ENCODE measurements around the gene GGA3.
"Not testable (repeated sequence)": the region's sequence is repeated elsewhere in the genome, so short reads cannot be mapped to it uniquely, and the experiment has no call there.

The GGA3 gene, protein sequence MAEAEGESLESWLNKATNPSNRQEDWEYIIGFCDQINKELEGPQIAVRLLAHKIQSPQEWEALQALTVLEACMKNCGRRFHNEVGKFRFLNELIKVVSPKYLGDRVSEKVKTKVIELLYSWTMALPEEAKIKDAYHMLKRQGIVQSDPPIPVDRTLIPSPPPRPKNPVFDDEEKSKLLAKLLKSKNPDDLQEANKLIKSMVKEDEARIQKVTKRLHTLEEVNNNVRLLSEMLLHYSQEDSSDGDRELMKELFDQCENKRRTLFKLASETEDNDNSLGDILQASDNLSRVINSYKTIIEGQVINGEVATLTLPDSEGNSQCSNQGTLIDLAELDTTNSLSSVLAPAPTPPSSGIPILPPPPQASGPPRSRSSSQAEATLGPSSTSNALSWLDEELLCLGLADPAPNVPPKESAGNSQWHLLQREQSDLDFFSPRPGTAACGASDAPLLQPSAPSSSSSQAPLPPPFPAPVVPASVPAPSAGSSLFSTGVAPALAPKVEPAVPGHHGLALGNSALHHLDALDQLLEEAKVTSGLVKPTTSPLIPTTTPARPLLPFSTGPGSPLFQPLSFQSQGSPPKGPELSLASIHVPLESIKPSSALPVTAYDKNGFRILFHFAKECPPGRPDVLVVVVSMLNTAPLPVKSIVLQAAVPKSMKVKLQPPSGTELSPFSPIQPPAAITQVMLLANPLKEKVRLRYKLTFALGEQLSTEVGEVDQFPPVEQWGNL

DNA sequence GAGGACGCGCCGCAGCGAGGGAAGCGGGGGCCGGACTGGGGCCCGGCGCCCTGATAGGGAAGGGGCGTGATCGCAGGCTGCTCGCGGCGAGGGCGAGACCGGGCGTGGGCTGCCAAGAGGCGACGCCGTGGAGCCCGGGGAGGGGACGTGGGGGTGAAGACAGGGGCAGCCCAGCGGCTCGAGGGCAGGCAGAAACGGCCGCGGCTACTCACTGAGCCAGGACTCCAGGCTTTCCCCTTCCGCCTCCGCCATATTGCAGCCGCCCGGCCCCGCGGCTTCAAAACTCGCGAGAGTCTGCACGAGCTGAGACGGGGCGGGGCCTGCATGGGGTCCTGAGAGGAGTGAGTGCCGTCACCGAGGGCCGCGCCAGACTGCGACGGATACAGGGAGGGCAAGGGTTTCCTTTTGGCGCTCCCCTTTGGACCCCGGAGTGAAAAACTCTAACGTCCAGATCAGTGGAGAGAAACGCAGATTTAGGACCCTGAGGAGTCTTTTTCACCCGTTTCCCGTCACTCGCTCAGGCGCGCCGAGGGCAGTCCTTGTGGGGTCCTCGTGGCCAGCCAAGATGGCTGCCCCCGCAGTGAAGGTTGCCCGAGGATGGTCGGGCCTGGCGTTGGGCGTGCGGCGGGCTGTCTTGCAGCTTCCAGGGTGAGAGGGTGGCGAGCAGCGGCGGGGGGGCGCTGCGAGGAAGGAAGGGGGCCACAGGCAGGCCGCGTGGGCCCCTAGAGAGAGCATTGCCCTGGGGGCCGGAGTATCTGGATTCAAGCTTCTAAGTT, at the start of gene GGA3, which contains the start of gene MRPS7:
GGA3 (minus strand) TSS at position 271 of the 776 bp plus-strand sequence; CDS start at position 252, 19 bp downstream.
MRPS7 (plus strand) TSS at position 544 of the 776 bp plus-strand sequence; CDS start at position 566, 22 bp downstream.
- DNase-seq, result peak; percentile 74 to 98 (median 91)

DNA sequence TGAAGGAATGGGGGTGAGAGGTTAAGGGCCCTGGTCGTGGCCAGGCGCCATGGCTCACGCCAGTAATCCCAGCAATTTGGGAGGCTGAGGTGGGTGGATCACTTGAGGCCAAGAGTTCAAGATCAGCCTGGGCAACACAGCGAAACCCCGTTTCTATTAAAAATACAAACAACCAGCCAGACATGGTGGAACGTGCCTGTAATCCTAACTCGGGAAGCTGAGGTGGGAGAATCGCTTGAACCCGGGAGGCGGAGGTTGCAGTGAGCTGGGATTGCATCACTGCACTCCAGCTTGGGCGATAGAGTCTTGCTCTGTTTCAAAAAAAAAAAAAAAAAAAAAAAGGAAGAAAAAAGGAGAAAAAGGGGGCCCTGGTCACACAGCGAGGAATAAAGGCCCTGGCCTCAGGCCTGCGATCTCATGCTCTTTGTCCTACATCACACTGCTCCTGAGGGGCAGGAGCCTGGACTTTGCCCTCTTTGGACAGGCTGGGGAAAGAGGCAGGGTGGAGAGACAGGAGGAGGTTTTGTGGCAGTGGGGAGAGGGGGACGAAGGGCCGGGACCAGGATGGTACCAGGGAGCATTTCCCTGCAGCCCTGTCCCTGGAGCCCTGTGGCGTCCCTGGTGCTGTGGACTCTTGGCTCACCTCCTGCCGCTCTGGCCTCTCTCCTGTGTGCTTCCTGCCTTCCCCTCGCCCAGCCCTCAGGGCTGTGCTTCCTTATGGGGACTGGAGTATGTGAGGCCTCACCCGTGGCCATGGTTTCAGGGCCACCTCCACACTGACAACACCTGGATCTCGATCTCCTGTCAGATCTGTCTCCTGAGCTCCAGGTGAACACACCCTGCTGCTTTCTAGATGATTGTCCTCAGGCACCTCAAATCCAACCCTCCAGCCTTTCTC, 47.6 kb upstream of the GGA3 start:
- DNase-seq, result peak in 1 of 56 donors; percentile 43

DNA sequence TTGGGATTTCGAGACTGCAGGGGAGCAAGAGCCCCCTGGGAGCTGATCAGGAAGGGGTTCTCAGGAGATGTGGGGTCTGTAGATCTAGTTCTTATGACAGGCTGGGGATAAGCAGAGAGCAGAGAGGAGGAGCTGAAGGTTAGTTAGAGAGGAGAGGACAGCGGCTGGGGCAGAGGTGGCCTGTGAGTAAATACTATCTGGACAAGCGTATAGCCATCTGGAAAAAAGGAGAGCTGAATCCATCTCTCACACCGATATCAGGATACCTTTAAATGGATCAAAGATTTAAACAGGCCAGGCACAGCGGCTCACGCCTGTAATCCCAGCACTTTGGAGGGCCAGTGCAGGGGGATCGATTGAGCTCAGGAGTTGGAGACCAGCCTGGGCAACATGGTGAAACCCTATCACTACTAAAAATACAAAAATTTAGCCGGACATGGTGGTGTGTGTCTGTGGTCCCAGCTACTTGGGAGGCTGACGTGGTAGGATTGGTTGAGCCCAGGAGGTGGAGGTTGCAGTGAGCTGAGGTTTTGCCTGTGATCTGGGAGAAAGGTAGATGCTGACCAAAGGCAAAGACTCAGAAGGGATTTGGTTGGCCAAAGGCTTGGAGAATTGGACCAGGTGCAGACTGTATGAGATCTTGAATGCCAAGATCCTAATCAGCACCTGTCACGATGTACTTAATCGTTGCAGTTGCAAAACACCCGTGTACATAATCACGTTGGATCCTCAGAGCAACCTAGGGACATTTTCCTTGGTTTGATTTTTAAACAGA, 46.7 kb upstream of the GGA3 start:
- no peak for DNase-seq

DNA sequence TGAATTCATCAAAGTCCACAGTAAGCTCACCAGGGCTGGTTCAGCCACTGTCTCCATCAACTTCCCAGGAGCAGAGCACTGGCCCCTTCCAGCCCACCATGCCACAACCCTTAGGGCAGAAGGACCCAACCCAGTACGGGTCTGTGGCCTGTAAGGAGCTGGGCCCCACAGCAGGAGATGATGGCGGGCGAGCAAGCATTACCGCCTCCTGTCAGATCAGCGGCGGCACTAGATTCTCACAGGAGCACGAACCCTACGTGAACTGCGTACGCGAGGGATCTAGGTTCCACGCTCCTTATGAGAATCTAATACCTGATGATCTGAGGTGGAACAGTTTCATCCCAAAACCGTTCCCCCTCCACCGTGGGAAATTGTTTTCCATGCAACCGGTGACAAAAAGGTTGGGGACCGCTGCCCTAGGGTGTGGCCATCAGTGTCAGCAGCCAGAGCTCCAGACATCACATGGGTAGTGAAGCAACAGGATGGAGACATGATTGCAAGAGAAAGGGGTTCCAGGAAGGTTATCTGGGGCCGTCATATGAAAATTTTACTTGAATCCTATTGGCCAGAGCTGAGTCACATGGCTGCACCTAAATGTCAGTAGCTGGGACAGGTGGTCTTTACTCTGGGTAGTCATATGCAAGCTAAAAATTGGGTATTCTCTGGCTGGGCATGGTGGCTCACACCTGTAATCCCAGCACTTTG, 40.2 kb upstream of the GGA3 start:
- no peak for DNase-seq

DNA sequence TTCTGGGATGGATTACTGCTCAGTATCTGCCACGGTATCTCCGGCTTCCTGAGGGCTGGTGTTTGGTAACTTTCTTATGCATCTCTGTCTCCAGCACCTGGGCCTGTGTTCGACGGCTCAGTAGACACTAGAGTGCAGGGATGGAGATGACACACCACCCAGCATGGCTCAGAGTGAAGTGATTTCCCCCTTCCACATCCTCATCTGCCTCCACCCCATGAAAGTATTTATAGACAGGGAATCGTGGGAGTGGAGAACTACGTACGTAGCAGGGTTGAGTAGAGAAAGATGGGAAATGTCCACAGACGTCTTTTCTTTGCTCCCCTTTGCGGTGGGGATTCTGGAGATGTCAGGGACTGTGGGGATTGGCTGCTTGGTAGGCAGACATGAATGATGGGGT, 39.6 kb upstream of the GGA3 start:
- DNase-seq, result peak in 1 of 56 donors; percentile 51

DNA sequence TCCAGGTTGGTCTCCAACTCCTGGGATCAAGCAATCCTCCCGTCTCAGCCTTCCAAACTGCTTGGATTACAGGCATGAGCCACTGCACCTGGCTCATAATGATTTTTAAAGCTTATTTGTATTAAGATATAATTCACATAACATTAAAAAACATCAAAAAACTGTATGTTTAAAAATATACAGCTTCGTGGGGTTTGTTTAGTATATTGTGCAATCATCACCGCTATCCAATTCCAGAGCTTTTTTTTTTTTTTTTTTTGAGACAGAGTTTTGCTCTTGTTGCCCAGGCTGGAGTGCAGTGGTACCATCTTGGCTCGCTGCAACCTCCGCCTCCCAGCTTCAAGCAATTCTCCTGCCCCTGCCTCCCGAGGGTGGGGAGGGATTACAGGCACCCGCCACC, 38.9 kb upstream of the GGA3 start:
- DNase-seq, result no peak

DNA sequence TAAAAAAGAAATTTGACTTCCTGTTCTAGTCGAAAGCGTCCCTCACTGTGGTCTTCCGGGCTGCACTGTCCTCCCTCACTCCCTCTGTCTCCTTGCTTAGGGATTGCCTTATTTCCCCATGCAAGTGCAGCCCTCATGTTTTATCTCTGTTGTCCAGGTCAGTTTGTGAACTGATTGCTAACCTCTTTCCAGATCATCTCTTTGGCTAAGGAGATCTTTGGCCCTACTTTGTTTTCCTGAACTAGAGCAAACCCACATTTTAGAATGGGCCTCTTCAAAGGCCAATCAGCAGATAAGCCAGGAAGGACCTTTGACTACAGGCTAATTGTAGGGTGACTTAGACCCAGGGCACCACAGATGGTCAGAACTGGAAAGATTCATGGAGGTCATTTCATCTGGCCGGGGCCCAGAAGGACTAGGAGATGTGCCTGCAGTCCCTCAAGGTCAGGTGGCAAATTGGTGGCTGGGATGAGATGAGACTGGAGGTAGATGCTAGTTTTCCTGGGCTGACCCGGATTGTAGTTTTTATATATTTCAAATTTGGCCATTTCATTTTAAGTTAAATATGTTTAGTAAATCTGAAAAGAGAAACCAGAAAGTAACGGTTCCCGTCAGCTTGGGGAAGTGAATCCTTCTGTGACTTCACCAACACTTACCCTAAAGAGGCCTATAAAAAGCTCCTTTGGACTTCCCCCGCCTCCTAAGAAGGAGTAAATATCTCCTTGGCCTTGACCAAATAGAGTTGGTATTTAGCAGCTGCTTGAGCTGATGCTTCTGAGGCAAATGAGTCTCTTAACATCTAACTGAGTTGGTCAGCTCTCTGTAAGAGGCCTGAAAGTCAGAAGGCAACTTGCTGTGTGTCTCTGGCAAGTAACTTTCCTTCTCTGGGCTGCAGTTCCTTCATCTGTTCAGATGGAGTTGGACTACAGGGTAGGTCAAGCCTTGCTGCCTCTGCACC, 34.1 kb upstream of the GGA3 start:
- no peak for DNase-seq

DNA sequence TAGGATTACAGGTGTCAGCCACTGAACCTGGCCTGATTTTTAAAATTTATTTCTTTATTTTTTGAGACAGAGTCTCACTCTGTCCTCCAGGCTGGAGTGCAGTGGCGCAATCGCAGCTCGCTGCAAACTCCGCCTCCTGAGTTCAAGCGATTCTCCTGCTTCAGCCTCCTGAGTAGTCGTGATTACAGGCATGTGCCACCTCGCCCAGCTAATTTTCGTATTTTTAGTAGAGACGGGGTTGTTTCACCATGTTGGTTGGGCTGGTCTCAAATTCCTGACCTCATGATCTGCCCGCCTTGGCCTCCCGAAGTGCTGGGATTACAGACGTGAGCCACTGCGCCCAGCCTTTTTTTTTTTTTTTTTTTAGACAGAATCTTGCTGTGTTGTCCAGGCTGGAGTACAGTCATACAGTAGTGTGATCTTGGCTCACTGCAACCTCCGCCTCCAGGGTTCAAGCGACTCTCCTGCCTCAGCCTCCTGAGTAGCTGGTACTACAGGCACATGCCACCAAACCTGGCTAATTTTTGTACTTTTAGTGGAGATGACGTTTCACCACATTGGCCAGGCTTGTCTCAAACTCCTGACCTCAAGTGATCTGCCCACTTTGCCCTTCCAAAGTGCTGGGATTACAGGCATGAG, 31.5 kb upstream of the GGA3 start:
- not testable (repeated sequence) for DNase-seq

DNA sequence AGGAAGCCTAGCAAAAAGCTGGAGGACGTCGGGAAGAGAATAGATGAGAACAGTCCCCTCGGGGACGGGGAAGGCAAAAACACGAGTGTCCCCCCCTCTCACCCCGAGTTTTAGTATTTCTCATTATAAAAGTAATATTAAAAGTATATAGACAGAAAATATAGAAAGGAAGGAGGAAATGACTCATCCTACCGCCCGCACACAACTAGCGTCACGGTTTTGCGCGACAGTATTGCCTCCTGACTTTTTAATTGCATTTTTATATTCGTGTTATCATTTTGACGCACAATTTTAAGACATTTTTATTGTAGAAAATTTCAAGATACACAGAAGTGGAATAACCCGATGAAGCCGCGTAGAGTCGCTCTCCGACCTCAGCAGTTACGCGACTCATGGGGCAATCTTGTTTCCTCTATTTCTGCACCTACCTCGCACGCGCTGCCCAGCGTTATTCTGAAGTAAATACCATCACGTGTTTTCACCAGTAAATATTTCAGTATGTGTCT, 28.5 kb upstream of the GGA3 start:
- peak in 28 of 56 donors; percentile 25 to 72 (median 49) for DNase-seq

DNA sequence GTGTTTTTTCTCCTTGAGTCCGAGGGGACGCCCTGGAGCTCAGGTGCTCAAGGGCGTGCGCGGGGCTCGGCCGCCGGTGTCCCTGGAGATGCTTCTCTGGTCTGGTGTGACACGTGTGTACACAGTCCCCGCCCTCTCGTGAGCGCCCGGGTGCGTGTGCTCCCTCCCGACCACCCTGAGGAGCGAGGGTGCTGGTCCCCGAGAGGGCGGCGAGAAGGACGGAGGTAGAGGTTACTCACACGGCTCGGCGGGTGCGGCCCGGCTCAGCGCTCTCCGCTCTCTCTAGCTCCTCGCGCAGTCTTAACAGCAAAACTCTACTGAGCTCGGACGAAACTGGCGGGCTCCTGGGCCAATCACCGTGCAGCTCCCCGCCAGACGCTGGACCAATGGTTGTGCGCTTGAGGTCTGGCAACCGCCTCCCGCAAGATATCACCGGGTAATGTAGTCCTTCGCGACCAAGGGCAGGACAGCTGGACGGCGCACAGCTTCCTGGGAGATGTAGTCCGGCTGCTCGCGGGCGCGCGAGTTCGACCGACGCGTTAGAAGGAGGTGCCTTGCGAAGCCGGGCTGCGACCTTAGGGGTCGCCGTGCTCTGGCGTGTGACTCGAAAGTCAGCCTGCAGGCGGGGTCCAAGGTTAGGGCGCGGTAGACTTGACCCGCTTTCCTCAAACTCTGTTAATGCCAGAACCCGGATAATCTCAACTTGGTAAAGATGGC, 27.9 kb upstream of the GGA3 start, which contains the start of gene SLC25A19:
SLC25A19 (minus strand) TSS at position 319 of the 717 bp plus-strand sequence. CDS start 2,669 bp downstream, outside the sequence.
- DNase-seq, result peak; percentile 54 to 99 (median 98)

DNA sequence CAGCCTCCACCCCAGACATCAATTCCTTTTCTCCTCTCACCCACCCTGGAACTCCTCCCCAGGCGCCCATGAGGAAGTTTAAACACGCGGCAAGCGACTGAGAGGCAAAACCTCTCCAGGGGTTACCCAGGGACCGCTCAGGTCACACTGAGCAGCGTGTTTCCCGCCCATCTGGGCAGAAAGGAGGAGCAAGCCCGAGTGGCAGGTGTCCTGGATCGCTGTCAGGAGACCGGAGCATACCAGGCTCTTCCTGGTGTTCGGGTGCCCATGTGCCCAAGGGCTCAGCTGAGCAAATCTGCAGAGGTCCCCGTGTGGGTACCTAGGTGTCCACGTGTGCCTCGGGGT, 27.3 kb upstream of the GGA3 start:
- peak in 8 of 56 donors; percentile 46 to 72 (median 62) for DNase-seq

DNA sequence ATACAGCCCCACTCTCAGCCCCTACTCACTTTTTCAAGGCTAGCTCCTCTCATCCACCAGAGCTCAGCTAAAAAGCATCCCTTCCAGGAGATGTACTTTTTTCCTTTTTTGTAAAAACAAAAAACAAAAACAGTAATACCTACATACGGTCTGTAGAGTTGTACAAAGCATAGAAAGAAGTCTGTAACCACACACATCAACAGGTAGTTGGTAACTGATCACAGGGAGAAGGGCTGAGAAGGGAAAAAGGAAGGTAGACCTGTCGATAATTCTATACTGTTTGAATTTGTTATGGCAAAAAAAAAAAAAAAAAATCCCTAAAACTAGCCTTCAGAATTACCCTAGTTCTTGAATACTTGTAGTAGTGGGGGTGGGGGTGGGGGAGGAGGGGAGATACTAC, 27.0 kb upstream of the GGA3 start:
- DNase-seq, result no peak

DNA sequence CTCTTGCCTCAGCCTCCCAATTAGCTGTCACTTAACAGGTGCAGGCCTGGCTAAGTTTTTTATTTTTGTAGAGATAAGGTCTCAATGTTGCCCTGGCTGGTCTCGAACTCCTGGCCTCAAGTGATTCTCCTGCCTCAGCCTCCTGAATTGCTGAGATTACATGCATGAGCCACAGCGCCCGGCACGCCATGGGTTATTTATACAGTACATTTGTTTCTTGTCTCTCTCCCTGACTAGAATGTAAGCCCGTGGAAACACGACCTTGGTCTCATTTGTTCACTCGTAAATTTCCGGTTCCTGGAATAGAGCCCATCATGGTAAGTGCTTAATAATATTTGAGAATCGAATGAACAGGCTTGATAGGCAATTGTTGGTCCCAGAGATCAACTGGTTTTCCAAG, 25.8 kb upstream of the GGA3 start:
- no peak for DNase-seq

DNA sequence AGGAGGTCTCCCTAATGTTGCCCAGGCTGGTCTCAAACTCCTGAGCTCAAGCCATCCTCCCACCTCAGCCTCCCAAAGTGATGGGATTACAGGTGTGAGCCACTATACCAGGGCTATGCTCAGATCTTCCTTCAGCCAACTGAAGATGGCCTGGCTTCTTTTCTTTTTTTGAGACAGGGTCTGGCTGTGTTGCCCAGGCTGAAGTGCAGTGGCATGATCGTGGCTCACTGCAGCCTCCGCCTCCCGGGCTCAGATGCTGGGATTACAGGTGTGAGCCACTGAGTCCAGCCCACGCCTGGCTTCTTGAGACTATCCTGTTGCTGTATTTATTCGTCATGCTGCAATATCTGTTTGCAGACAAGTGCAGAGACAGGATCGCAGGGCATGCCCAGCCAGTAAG, 23.7 kb upstream of the GGA3 start:
- DNase-seq, result no peak

DNA sequence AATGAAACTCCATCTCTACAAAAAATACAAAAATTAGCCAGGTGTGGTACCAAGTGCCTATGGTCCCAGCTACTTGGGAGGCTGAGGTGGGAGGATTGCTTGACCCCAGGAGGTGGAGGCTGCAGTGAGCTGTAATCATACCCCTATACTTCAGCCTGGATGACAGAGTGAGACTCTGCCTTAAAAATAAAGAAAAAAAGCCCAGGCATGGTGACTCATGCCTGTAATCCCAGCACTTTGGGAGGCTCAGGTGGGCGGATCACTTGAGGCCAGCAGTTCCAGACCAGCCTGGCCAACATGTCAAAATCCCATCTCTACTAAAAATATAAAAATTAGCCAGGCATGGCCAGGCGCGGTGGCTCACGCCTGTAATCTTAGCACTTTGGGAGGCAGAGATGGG, 18.8 kb upstream of the GGA3 start:
- not testable (repeated sequence) for DNase-seq

DNA sequence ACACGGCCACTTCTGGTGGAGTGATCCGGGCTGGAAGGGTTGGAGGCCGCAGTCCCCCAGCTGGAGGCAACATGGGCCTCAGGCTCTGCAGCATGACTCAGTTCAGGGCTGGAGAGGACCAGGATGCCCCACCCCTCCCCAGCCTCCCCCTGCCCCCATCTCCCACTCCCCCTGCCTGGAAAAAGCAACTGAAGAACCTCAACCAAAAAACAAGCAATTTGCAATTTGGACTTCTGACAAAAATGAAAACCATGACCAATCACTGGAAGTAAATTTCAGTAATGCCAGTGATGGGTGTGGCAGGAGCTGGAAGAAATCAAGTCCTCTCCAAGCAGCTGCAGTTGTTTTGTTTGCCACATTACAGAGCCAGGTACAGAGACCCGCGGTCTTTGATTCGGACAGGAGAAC, 16.3 kb upstream of the GGA3 start:
- no peak for DNase-seq

Data from nucleus accumbens (tissue), 56 donors.